Endothelial cell of umbilical vein (primary cell): Measurements from ENCODE around the gene OLIG3. TPM values are rescaled to one million over a fixed set of nuclear protein-coding genes. Genes with fewer than 3 reads are reported as not detected.

Source experiments
- BruUV-seq: library from RNA; stranded (reverse); fragments of 400-500 nt; replicated peaks from 2 replicates; lab custom pipeline; 2021; lab: Mats Ljungman, UMichigan
- CTCF ChIA-PET: fragments of 300-600, 350-600 bp; sonication (Branson Sonifier 250); formaldehyde crosslinking; loops from one replicate; lab custom pipeline; 2021; ENCODE audit warnings: antibody characterized with exemption, inconsistent platforms; lab: Charles Lee
- POLR2A ChIA-PET: fragments of 300-600, 350-600 bp; sonication (Branson Sonifier 250); formaldehyde crosslinking; loops from one replicate; lab custom pipeline; 2021; ENCODE audit warnings: antibody characterized with exemption, inconsistent platforms; lab: Charles Lee
- DNase-seq: peaks from one replicate; pipeline ENCODE4 v3.0.0-alpha.2; 2011; ENCODE audit warnings: low read depth, low spot score
- FAIRE-seq: peaks from 2 replicates; lab custom pipeline; 2011; peaks lifted over from hg19 to GRCh38; lab: Jason Lieb, UNC
- H2AFZ ChIP-seq: 2 replicates; pipeline ENCODE4 v1.6.0; 2012; ENCODE audit warnings: low read depth, low read length, control low read depth, inconsistent platforms
- H3K27ac ChIP-seq: 2 replicates; pipeline ENCODE4 v1.5.1; 2011; ENCODE audit warnings: low read depth, mild to moderate bottlenecking, control low read depth, low read length, moderate library complexity; ENCODE audit not compliant: insufficient read depth
- H3K27me3 ChIP-seq, 2 experiments: 2 replicates each; pipeline versions ENCODE4 v1.6.0 to v1.6.1; 2011; ENCODE audit warnings: low read length in 2 of 2, mixed read lengths in 1 of 2; ENCODE audit not compliant: control insufficient read depth in 2 of 2, insufficient read depth in 2 of 2
- H3K36me3 ChIP-seq, 2 experiments: 2 replicates in 1 of 2; 3 replicates in 1 of 2; pipeline ENCODE4 v1.5.1; 2011; ENCODE audit warnings: low read length in 2 of 2, mild to moderate bottlenecking in 1 of 2, moderate library complexity in 1 of 2; ENCODE audit not compliant: control insufficient read depth in 2 of 2, insufficient read depth in 2 of 2; ENCODE audit errors: extremely low read depth in 1 of 2
- H3K4me1 ChIP-seq: 3 replicates; pipeline ENCODE4 v1.5.1; 2011; ENCODE audit warnings: mild to moderate bottlenecking, low read length; ENCODE audit not compliant: control insufficient read depth, insufficient read depth; ENCODE audit errors: extremely low read depth
- H3K4me2 ChIP-seq: 2 replicates; pipeline ENCODE4 v1.6.1; 2011; ENCODE audit warnings: low read length, control low read depth, mixed read lengths; ENCODE audit not compliant: insufficient read depth
- H3K4me3 ChIP-seq, 3 experiments: fragments of 200-600 bp in 1 of 3; sonication (generic), shearing (Covaris generic) in 1 of 3; replicated peaks in 1 of 3; 2 replicates each; pipeline ENCODE4 v1.5.1; 2011 to 2016; ENCODE audit warnings: control low read depth in 3 of 3, low read length in 3 of 3, mild to moderate bottlenecking in 2 of 3, inconsistent platforms in 1 of 3, low read depth in 1 of 3, moderate library complexity in 1 of 3; ENCODE audit not compliant: insufficient read depth in 1 of 3
- H3K79me2 ChIP-seq: 2 replicates; pipeline ENCODE4 v1.6.0; 2012; ENCODE audit warnings: low read length, inconsistent platforms; ENCODE audit not compliant: control insufficient read depth, insufficient read depth
- H3K9ac ChIP-seq: replicated peaks from 2 replicates; pipeline ENCODE3; 2011; ENCODE audit warnings: low read length, control low read depth; ENCODE audit not compliant: insufficient read depth; ENCODE audit errors: extremely low read depth
- H3K9me1 ChIP-seq: replicated peaks from 3 replicates; pipeline ENCODE4 v1.6.0; 2011; ENCODE audit warnings: mild to moderate bottlenecking, low read length; ENCODE audit not compliant: control insufficient read depth, insufficient read depth; ENCODE audit errors: extremely low read depth
- H3K9me3 ChIP-seq: replicated peaks from 2 replicates; pipeline ENCODE4 v1.5.1; 2012; ENCODE audit warnings: low read length, inconsistent platforms; ENCODE audit not compliant: control insufficient read depth, insufficient read depth
- H4K20me1 ChIP-seq: replicated peaks from 2 replicates; pipeline ENCODE3; 2011; ENCODE audit warnings: mild to moderate bottlenecking, low read length; ENCODE audit not compliant: control insufficient read depth, insufficient read depth; ENCODE audit errors: extremely low read depth
- EZH2 ChIP-seq: IDR thresholded peaks from 2 replicates; pipeline ENCODE4 v1.6.1; 2012; ENCODE audit warnings: borderline replicate concordance, low read depth, mild to moderate bottlenecking, moderate library complexity, low read length, inconsistent platforms; ENCODE audit not compliant: severe bottlenecking
- GATA2 ChIP-seq: IDR thresholded peaks from 2 replicates; pipeline ENCODE4 v1.7.0; 2011; ENCODE audit warnings: low read depth, mild to moderate bottlenecking, moderate library complexity, mixed read lengths, low read length; ENCODE audit not compliant: insufficient read length, insufficient read depth
- dilution Hi-C: fragments of 300-500 bp; cut with MboI; formaldehyde crosslinking; loops from one replicate; pipeline ENCODE4 v1.15.0; 2019; ENCODE audit warnings: low sequenced_read_pairs; ENCODE audit not compliant: extremely low pct_ligation_motif_present
- intact Hi-C: fragments of 100-400 bp; cut with micrococcal nuclease; formaldehyde crosslinking; loops from one replicate; pipeline ENCODE4 v1.10.0; 2022
- polyA plus RNA-seq, 4 experiments: library from polyadenylated mRNA; depleted of rRNA in 3 of 4; stranded (reverse) in 3 of 4; unstranded in 1 of 4; fragments of >200 nt; gene quantifications; 2 replicates each; pipeline versions ENCODE4 v1.2.1 to v1.2.3, GENCODE V29; 2011 to 2012; ENCODE audit warnings: missing spikeins in 1 of 4
- total RNA-seq: library from RNA; stranded (reverse); gene quantifications from 2 replicates; pipeline ENCODE4 v1.2.3, GENCODE V29; 2021
- TF ChIP-seq, protein P1 (sequence below), 2 donors: IDR thresholded peaks; 1 replicate in 1 of 2; 2 replicates in 1 of 2; pipeline ENCODE4 v1.5.1; 2011; ENCODE audit warnings: low read length in 2 of 2, mild to moderate bottlenecking in 2 of 2, moderate library complexity in 2 of 2, control low read depth in 1 of 2, inconsistent platforms in 1 of 2, low read depth in 1 of 2; ENCODE audit not compliant: insufficient read depth in 1 of 2; ENCODE audit errors: extremely low read depth in 1 of 2

The OLIG3 gene
- total and polyA plus RNA-seq, 2 donors (not counting 3 experiments of a cell fraction or from before 2014, with no cell fraction given): not detected

DNA sequence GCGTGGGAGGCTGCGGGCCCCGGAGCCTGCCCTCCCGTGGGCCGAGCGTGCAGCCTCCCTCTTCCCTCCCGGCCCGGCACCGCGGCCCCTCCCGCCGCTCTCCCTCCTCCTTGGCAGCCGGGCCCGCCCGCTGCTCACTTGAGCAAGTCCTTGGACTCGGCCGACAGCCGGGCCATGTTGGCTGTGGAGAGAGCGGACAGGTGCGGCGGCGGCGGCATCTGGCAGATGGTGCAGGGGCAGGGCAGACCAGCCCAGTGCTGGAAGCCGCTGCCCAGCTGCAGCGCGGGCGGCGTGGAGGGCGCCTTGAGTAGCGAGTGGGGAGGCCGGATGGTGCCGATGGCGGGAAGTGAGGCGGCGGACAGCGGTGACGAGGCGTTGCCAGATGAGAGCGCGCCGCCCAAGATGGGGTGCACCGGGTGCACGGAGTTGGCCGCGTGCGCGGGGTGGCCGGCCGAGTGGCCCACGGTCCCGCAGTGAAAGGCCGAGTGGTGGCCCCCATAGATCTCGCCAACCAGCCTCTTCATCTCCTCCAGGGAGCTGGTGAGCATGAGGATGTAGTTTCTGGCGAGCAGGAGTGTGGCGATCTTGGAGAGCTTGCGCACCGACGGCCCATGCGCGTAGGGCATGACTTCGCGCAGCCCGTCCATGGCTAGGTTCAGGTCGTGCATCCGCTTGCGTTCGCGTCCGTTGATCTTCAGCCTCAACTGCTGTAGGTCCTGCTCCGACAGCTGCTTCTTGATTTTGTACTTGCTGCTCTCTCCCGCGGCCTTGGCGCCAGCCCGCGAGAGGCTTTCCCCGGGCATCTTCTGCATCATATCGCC, 766 bp downstream of the OLIG3 start:
- dilution Hi-C loops: no loop called here
- Histone ChIP-seq H4K20me1 (no peaks in the 10 kb centered on the region), H3K36me3 (no peaks in the 10 kb centered on the region), H2AFZ (no peak overlapping the region), H3K79me2 (no peaks in the 10 kb centered on the region), H3K9ac (no peak overlapping the region), H3K4me3 (no peak overlapping the region), H3K27me3 (peaks cover 94 to 99% of the 10 kb centered on the region in 2 experiments), H3K4me1 (no peaks in the 10 kb centered on the region), H3K9me3 (no peaks in the 10 kb centered on the region), H3K27ac (no peak overlapping the region), H3K9me1 (no peaks in the 10 kb centered on the region), H3K4me2 (no peak overlapping the region)
- ChIA-PET CTCF (interaction anchor here (0.8 to 0.9 kb wide), 2 partner anchors 11 to 623 kb away, joined by 3 read pairs; no protein-coding TSS in a partner anchor), POLR2A (no interaction called here)
- no peak for DNase-seq
- BruUV-seq: no TSS peak
- intact Hi-C loops: loop anchor here (10.0 kb wide), 1 partner anchor 219 kb away; no protein-coding TSS in a partner anchor
- FAIRE-seq: no peak
- TF ChIP-seq, protein P1, sequence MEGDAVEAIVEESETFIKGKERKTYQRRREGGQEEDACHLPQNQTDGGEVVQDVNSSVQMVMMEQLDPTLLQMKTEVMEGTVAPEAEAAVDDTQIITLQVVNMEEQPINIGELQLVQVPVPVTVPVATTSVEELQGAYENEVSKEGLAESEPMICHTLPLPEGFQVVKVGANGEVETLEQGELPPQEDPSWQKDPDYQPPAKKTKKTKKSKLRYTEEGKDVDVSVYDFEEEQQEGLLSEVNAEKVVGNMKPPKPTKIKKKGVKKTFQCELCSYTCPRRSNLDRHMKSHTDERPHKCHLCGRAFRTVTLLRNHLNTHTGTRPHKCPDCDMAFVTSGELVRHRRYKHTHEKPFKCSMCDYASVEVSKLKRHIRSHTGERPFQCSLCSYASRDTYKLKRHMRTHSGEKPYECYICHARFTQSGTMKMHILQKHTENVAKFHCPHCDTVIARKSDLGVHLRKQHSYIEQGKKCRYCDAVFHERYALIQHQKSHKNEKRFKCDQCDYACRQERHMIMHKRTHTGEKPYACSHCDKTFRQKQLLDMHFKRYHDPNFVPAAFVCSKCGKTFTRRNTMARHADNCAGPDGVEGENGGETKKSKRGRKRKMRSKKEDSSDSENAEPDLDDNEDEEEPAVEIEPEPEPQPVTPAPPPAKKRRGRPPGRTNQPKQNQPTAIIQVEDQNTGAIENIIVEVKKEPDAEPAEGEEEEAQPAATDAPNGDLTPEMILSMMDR (IDR thresholded peaks at IDR 0.05; ENCODE audit: extremely low read depth in 1 of 2, insufficient read depth in 1 of 2, low read depth in 1 of 2, low read length in 2 of 2): no peak
- TF ChIP-seq GATA2 (no peak), EZH2 (peak; percentile 98)
